Measurements from ENCODE around the gene FGFR2. TPM values are rescaled to one million over a fixed set of nuclear protein-coding genes. Genes with fewer than 3 reads are reported as not detected.

The FGFR2 gene
- total and polyA plus RNA-seq, 4 donors: 11.4 to 69.9 (median 31.9) TPM

DNA sequence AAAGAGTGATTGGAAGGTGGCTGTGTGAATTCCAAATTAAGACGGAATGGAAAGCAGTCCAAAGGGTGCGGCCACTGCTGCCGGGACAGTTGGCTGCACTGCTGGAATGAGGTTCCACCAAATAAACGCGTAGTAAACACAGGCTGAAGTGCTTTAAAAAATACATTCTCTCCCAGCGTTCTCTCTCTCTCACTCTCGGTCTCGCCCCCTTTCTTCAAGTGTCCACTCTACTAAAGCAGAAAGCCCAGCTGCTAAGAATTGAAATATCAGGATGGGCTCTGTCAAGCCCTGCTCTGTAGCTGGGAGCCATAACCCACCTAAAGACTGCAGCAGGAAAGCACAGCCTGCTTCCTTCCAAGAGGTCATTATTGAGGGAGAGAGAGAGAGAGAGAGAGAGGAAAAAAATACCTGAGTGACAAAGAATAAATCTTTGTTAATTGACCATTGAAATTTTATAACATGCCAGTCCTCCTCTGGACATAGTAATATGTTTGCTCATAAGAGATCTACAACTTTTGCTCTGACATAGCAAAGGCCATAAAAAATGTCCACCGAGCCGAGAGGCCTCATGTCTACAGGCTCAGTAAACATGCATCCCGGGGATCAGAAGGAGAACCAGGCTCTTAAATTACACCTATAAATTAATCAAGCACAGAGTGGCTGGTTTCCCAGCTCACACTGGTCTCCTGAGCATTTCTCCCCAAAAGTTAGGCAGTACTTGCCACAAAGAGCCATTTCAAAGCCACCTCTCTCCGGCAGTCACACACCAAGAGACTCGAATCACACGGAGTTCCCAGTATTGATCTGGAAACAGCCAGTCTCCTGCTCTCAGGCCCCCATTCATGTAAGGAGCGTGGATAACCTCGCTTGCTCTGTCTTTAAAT is 72.8 kb downstream of the FGFR2 start:
- Histone ChIP-seq H3K4me1 (ENCODE audit: control insufficient read depth in 4 of 4, insufficient read depth in 4 of 4, low read length in 3 of 4) (peaks cover 4 to 30% (median 22%) of the 10 kb centered on the region in 4 donors), H3K27ac (ENCODE audit: low read depth in 1 of 2, low read length in 2 of 2) (no peak overlapping the region), H3K36me3 (ENCODE audit: control insufficient read depth in 4 of 4, insufficient read depth in 3 of 4, low read depth in 1 of 4, low read length in 3 of 4) (no peaks in the 10 kb centered on the region), H3K27me3 (ENCODE audit: control insufficient read depth in 4 of 4, insufficient read depth in 4 of 4, low read length in 3 of 4) (no peaks in the 10 kb centered on the region), H3K9me3 (ENCODE audit: control insufficient read depth in 4 of 4, low read length in 3 of 4) (no peaks in the 10 kb centered on the region), H3K9ac (ENCODE audit: low read depth in 1 of 2, low read length in 2 of 2) (no peak overlapping the region), H3K4me3 (ENCODE audit: low read depth in 1 of 3, low read length in 3 of 3) (no peak overlapping the region)
- no peak for TF ChIP-seq SP1 (IDR thresholded peaks at IDR 0.05)
- no peak for TF ChIP-seq HNF4A (conservative IDR thresholded peaks at IDR 0.05)
- no peak for TF ChIP-seq RAD21 (IDR thresholded peaks at IDR 0.05)
- no peak for DNase-seq (ENCODE audit: low spot score)
- WGBS: 75% methylated on average over 16 of the region's 16 CpGs

DNA sequence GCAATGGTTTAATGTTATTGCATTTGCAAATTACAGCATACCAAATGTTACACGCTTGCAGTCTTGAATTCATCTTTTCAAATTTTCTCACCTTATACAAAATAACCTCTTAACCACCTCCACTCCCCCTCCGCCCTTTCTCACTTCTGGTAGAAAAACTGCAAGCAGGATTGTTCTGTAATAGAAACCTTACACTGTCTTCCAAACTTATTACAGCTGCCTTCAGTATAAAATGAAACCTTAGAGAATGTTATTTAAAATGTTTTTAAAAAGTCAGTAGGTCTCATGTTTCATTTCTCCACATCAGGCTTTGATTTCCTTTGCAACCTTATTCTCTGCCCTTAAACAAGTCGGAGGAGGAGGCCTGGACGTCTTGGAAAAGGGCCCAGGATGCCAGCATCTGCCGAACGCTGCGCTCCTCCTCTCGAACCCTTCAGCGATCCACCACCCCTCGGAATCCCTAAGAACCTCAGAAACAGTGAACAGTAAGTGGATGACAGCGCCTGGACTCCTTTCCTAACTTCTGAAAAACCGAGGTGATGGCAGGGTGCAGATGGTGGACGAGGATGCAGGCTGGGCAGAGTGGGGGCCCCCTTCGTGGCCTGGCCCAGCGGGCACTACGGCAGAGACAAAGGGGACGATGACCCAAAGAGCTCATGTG is 74.0 kb downstream of the FGFR2 start:
- no peaks in the 10 kb centered on the region for H3K9me3 ChIP-seq (ENCODE audit: control insufficient read depth in 4 of 4, low read length in 3 of 4)
- H3K4me3 ChIP-seq (ENCODE audit: low read depth in 1 of 3, low read length in 3 of 3): no peak overlapping the region
- 84% methylated on average over 17 of the region's 17 CpGs for WGBS
- no peaks in the 10 kb centered on the region for H3K36me3 ChIP-seq (ENCODE audit: control insufficient read depth in 4 of 4, insufficient read depth in 3 of 4, low read depth in 1 of 4, low read length in 3 of 4)
- H3K9ac ChIP-seq (ENCODE audit: low read depth in 1 of 2, low read length in 2 of 2): no peak overlapping the region
- TF ChIP-seq HNF4G (IDR thresholded peaks at IDR 0.05) (no peak), FOXA1 (IDR thresholded peaks at IDR 0.05) (no peak), JUND (IDR thresholded peaks at IDR 0.05) (no peak), YY1 (IDR thresholded peaks at IDR 0.05) (no peak), EGR1 (IDR thresholded peaks at IDR 0.05; ENCODE audit: low read depth in 2 of 2) (no peak), RAD21 (IDR thresholded peaks at IDR 0.05) (no peak), TAF1 (conservative IDR thresholded peaks at IDR 0.05) (no peak), HNF4A (conservative IDR thresholded peaks at IDR 0.05) (no peak), FOXA2 (IDR thresholded peaks at IDR 0.05) (no peak), GABPA (IDR thresholded peaks at IDR 0.05 in 1 of 2, conservative IDR thresholded peaks at IDR 0.05 in 1 of 2) (no peak), NR2F2 (IDR thresholded peaks at IDR 0.05) (no peak), SP1 (IDR thresholded peaks at IDR 0.05) (no peak), RXRA (IDR thresholded peaks at IDR 0.05) (no peak)
- TF ChIP-seq, protein P1, sequence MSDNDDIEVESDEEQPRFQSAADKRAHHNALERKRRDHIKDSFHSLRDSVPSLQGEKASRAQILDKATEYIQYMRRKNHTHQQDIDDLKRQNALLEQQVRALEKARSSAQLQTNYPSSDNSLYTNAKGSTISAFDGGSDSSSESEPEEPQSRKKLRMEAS (IDR thresholded peaks at IDR 0.05): no peak
- TF ChIP-seq, protein P2, sequence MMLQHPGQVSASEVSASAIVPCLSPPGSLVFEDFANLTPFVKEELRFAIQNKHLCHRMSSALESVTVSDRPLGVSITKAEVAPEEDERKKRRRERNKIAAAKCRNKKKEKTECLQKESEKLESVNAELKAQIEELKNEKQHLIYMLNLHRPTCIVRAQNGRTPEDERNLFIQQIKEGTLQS (IDR thresholded peaks at IDR 0.05): no peak
- TF ChIP-seq, protein P3, sequence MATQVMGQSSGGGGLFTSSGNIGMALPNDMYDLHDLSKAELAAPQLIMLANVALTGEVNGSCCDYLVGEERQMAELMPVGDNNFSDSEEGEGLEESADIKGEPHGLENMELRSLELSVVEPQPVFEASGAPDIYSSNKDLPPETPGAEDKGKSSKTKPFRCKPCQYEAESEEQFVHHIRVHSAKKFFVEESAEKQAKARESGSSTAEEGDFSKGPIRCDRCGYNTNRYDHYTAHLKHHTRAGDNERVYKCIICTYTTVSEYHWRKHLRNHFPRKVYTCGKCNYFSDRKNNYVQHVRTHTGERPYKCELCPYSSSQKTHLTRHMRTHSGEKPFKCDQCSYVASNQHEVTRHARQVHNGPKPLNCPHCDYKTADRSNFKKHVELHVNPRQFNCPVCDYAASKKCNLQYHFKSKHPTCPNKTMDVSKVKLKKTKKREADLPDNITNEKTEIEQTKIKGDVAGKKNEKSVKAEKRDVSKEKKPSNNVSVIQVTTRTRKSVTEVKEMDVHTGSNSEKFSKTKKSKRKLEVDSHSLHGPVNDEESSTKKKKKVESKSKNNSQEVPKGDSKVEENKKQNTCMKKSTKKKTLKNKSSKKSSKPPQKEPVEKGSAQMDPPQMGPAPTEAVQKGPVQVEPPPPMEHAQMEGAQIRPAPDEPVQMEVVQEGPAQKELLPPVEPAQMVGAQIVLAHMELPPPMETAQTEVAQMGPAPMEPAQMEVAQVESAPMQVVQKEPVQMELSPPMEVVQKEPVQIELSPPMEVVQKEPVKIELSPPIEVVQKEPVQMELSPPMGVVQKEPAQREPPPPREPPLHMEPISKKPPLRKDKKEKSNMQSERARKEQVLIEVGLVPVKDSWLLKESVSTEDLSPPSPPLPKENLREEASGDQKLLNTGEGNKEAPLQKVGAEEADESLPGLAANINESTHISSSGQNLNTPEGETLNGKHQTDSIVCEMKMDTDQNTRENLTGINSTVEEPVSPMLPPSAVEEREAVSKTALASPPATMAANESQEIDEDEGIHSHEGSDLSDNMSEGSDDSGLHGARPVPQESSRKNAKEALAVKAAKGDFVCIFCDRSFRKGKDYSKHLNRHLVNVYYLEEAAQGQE (IDR thresholded peaks at IDR 0.05): no peak
- TF ChIP-seq, protein P4, sequence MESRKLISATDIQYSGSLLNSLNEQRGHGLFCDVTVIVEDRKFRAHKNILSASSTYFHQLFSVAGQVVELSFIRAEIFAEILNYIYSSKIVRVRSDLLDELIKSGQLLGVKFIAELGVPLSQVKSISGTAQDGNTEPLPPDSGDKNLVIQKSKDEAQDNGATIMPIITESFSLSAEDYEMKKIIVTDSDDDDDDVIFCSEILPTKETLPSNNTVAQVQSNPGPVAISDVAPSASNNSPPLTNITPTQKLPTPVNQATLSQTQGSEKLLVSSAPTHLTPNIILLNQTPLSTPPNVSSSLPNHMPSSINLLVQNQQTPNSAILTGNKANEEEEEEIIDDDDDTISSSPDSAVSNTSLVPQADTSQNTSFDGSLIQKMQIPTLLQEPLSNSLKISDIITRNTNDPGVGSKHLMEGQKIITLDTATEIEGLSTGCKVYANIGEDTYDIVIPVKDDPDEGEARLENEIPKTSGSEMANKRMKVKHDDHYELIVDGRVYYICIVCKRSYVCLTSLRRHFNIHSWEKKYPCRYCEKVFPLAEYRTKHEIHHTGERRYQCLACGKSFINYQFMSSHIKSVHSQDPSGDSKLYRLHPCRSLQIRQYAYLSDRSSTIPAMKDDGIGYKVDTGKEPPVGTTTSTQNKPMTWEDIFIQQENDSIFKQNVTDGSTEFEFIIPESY (IDR thresholded peaks at IDR 0.05): no peak
- TF ChIP-seq, protein P5, sequence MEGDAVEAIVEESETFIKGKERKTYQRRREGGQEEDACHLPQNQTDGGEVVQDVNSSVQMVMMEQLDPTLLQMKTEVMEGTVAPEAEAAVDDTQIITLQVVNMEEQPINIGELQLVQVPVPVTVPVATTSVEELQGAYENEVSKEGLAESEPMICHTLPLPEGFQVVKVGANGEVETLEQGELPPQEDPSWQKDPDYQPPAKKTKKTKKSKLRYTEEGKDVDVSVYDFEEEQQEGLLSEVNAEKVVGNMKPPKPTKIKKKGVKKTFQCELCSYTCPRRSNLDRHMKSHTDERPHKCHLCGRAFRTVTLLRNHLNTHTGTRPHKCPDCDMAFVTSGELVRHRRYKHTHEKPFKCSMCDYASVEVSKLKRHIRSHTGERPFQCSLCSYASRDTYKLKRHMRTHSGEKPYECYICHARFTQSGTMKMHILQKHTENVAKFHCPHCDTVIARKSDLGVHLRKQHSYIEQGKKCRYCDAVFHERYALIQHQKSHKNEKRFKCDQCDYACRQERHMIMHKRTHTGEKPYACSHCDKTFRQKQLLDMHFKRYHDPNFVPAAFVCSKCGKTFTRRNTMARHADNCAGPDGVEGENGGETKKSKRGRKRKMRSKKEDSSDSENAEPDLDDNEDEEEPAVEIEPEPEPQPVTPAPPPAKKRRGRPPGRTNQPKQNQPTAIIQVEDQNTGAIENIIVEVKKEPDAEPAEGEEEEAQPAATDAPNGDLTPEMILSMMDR (IDR thresholded peaks at IDR 0.05; ENCODE audit: low read depth, low read length, missing input control): no peak
- DNase-seq (ENCODE audit: low spot score): no peak
- H3K4me1 ChIP-seq (ENCODE audit: control insufficient read depth in 4 of 4, insufficient read depth in 4 of 4, low read length in 3 of 4): peaks cover 0 to 18% (median 13%) of the 10 kb centered on the region in 4 donors
- no peaks in the 10 kb centered on the region for H3K27me3 ChIP-seq (ENCODE audit: control insufficient read depth in 4 of 4, insufficient read depth in 4 of 4, low read length in 3 of 4)
- no peak overlapping the region for H3K27ac ChIP-seq (ENCODE audit: low read depth in 1 of 2, low read length in 2 of 2)

Data from liver (tissue), 9 donors.